ENCODE measurements around the gene CD2AP. TPM values are rescaled to one million over a fixed set of nuclear protein-coding genes. Genes with fewer than 3 reads are reported as not detected.

Gene CD2AP
- total RNA-seq, result 10 to 100 TPM; 28.5 to 31.0 TPM

GRCh38 chr6:47477497-47478232 is at the start of gene CD2AP:
CD2AP (plus strand) TSS chr6:47477789; CDS start chr6:47478245, 456 bp downstream.
- H3K36me3 ChIP-seq (replicated peaks in 1 of 2; ENCODE audit: insufficient read depth in 1 of 2, low read depth in 2 of 2), result no peaks in the 10 kb centered on the region
- intact Hi-C loops (cut with DNase I), result no loop called here
- ATAC-seq (peak; percentile 94), DNase-seq (peak; percentile 90 to 94 (median 92))
- H3K4me3 ChIP-seq, result peak within 1 kb of the TSS; percentile 77 to 99
- WGBS, 2 donors, result 1% methylated on average over 80 of the region's 83 CpGs; no CpG with 5 or more reads in 1 of the 2 donors
- H3K9me3 ChIP-seq, result no peaks in the 10 kb centered on the region
- H3K4me1 ChIP-seq, result peaks cover 26% of the 10 kb centered on the region
- TF ChIP-seq CTCF (IDR thresholded peaks at IDR 0.05), result peak in 3 of 7 experiments; percentile 11 to 30 (median 14)
- peak; percentile 63 to 88 (median 80) for TF ChIP-seq POLR2A (IDR thresholded peaks at IDR 0.05)
- H3K27ac ChIP-seq, result peak within 1 kb of the TSS; percentile 86 to 99 (median 98)
- no peaks in the 10 kb centered on the region for H3K27me3 ChIP-seq

- DNase-seq (peak in 3 of 4 donors; percentile 22 to 69 (median 37)), ATAC-seq (no peak)
- TF ChIP-seq CTCF (IDR thresholded peaks at IDR 0.05), result no peak
- TF ChIP-seq POLR2A (IDR thresholded peaks at IDR 0.05), result no peak
- peaks cover 18% of the 10 kb centered on the region for H3K4me1 ChIP-seq
- 14 to 33% methylated on average over 1 to 2 of the region's 2 CpGs for WGBS, 2 donors
- H3K27me3 ChIP-seq, result no peaks in the 10 kb centered on the region
- intact Hi-C loops (cut with DNase I), result no loop called here
- no peak overlapping the region for H3K4me3 ChIP-seq
- H3K9me3 ChIP-seq, result no peaks in the 10 kb centered on the region
- H3K36me3 ChIP-seq (replicated peaks in 1 of 2; ENCODE audit: insufficient read depth in 1 of 2, low read depth in 2 of 2), result no peaks in the 10 kb centered on the region
- no peak overlapping the region for H3K27ac ChIP-seq
These were observed 49.3 kb upstream of the CD2AP start for GRCh38 chr6:47428288-47428687.

GRCh38 chr6:47428746-47429664 is 48.6 kb upstream of the CD2AP start:
- ATAC-seq, result no peak

More at GRCh38 chr6:47428746-47429664, 48.6 kb upstream of the CD2AP start:
- TF ChIP-seq POLR2A (IDR thresholded peaks at IDR 0.05) (no peak), CTCF (IDR thresholded peaks at IDR 0.05) (no peak)
- no peak overlapping the region for H3K4me3 ChIP-seq
- H3K9me3 ChIP-seq, result no peaks in the 10 kb centered on the region
- H3K4me1 ChIP-seq, result peaks cover 25% of the 10 kb centered on the region
- 83 to 86% methylated on average over 2 of the region's 2 CpGs for WGBS, 2 donors
- no peaks in the 10 kb centered on the region for H3K27me3 ChIP-seq
- H3K27ac ChIP-seq, result no peak overlapping the region
- H3K36me3 ChIP-seq (replicated peaks in 1 of 2; ENCODE audit: insufficient read depth in 1 of 2, low read depth in 2 of 2), result no peaks in the 10 kb centered on the region
- DNase-seq, result no peak
- intact Hi-C loops (cut with DNase I), result no loop called here

All from body of pancreas (tissue), 4 donors.